Esophagus mucosa (tissue), 1 donor: ENCODE measurements around the gene CDH24. TPM values are rescaled to one million over a fixed set of nuclear protein-coding genes. Genes with fewer than 3 reads are reported as not detected.

Source experiments
- ATAC-seq: fragments of 200-7000 bp; cut with Tn5 transposase; one replicate; pipeline ENCODE4 v1.9.1; 2020
- total RNA-seq: library from RNA; stranded (reverse); gene quantifications from one replicate; pipeline ENCODE4 v1.2.4, GENCODE V29; 2023
- donor health status: DM: yes; HTN: yes; CAD: no.

The CDH24 gene
- total RNA-seq, 1 donor from 2014 or later, result 3.4 TPM

DNA sequence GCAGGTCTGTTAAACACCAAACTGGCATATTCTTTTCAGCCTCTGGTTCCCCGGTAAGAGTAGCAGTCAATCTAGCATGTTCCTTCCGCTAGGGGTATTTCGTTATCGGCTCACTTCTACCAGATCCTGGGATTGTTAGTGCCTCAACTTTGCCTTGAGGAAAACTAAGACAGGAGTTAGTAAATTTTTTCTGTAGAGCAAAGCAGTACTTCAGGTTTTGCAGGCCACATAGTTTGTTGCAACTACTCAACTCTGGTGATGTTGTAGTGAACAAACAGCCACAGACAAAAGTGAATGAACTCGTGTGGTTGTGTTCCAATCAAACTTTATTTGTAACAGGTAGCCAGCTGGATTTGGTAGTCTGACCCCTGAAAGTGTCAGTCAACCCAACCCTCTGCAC is 6.3 kb upstream of the CDH24 start:
- ATAC-seq, result no peak

- peak; percentile 47 for ATAC-seq
These were observed 4.7 kb upstream of the CDH24 start for GRCh38 chr14:23062002-23062401.

GRCh38 chr14:23060536-23061260 is 3.4 kb upstream of the CDH24 start:
- ATAC-seq, result no peak

DNA sequence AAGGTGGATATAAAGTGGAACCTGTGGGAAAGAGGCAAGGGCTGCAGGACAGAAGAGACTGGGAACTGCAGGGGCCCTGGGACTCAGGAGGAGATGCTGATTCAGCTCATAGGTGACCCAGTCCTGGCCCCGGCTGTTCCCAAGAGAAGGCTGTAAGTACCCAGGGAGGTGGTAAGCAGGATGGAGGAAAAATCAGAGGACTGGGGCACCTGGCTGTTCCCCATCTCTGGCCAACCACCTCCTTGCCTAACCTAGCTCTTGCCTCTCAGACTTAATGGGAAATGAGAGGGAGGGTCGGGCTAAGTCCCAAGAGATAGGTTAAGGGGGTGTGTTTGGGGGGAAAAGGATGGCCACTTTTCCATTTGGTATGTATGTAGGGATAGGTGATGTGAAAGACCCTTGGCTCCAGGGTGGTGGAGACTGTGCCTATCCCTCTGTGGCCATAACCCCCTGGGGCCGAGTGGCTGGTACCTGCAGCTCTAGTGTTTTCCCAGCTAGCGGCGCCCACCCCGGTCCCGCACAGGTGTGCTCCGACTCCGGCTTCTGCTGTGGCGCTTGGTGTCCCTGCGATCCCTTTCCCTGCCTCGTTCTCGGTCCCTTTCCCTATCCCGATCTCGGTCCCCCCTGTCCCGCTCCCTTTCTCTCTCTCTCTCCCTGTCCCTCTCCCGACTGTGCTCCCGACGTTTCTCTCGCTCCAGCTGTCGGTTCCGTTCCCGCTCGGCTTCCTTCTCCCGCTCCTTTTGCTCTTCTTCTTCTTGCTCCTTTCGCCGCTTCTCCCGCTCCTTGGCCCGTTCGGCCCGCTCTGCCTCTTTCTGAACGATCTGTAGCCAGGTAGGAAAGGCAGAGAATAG is 1.6 kb upstream of the CDH24 start:
- ATAC-seq, result no peak

DNA sequence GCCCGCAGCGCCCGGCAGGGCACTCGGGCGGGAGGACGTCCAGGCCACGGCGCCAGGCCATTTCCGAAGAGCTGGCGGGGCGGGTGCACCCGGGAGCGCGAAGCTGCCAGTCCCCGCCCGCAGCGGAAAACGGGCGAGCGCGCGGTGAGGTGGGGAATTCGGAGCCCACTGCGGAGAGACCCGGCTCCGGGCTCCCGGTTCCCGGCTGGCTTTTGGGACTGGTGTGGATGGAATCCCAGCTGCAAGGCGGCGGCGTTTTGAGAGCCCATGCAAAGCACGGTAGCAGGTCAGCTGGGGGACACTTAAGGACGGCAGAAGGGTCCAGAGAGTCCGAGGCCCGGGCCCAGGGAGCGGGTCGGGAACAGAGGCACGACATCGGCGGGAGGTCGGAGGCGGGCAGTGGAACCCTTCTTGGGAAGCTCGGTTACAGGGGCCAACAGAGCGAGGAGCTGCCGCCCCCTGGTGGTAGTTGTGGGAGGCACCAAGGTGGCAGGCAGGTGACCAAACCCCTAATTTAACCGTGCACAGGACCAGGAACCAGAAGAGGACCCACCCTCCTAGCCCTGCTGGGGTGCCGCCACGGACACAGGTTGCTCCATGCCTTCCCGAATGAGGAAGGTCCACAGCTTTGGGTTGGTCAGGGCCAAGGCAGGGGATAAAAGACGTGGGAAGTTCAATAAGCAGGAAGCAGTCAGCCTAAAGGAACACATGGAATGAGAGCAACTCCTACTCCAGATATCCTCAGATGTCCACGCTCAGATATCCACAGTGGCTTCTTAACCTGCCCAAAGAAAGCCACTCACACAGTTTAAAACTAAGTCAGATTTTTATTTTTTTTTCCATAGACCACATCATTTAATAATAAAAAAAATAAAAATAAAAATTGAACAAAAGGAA is 685 bp upstream of the CDH24 start:
- ATAC-seq, result peak; percentile 76

DNA sequence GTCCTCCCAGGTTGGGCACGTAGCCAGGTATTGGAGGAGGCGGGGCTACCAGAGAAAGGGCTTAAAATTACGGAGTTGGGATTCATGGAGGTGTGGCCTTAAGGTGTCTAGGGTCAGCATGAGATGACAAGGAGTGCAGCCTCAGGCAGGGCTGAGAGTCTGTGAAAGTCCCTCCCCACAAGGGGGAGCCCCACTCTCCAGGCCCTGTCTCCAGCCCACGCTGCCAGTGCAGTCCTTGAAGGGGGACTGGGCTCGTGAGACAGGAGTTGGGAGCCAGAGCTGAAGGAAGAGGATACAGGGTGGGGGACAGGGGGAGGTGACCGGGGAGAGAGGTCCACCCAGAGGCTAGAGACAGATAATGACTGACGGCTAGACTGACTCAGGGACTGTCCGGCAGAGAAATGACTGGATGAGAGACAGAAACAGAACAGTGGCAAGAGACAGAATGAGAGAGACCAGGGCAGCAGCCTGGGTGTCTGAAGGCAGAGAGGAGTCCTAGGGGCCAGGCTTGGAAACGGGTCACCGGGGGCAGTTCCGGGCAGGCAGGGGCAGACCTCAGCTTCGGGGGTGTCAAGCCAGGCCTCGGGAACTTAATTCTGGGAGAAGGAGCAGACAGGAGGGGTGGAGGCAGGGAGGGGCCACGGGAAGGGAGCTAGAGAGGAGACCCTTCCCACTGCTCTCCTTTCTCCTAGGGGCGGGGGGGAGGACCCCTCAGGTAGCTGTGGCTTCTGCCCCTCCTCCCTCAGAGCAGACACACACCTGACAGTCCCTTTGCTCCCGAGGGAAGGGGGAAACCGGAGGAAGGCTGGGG is 970 bp downstream of the CDH24 start:
- peak; percentile 45 for ATAC-seq

DNA sequence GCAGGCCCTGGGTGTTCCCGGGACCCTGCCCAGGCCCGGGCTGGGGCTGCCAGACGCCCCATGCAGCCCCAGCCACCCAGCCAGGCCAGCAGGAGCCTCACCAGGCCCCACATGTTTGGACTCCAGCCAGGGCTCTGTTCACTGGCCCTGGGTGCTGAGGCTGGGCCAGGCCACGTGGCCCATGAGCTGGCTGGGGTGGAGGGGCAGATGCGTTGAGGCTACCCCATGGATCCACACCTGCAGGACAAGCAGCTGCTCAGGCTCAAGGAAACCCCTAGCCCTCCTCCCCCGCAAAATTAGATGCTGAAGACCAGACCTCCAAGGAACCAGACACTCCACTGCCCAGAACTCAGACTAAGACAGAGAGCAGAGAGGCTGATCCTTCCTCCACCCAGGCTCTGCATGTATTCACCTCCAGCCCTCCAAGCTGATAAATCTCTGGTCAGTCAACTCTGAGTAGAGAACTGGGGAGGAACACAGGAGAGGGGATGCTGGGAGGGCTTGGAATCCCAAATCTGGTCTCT is 1.6 kb downstream of the CDH24 start:
- ATAC-seq, result no peak

- no peak for ATAC-seq
These were observed 2.2 kb downstream of the CDH24 start for GRCh38 chr14:23055147-23055550.

- ATAC-seq, result no peak
These were observed 3.1 kb downstream of the CDH24 start for GRCh38 chr14:23054000-23054811.

- no peak for ATAC-seq
These were observed 3.9 kb downstream of the CDH24 start for GRCh38 chr14:23053426-23053825.

DNA sequence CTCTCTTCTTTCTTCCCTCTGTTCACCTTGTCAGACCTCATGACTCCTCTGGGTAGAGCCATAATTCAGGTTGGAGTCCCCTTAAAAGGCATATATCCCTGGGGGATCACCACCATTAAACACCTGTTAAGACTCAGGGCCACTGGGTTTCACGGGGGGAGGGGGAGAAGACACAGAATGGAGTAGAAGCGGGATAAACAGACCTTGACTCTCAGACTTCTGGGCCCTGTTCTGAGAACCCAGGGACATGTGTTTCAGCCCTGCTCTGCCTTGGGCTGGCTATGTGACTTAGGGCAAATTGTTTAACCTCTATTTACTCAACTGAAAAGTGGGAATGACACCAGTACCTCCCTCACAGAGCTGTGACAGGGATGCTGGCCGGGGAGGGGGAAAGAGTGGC is 4.6 kb downstream of the CDH24 start:
- no peak for ATAC-seq

DNA sequence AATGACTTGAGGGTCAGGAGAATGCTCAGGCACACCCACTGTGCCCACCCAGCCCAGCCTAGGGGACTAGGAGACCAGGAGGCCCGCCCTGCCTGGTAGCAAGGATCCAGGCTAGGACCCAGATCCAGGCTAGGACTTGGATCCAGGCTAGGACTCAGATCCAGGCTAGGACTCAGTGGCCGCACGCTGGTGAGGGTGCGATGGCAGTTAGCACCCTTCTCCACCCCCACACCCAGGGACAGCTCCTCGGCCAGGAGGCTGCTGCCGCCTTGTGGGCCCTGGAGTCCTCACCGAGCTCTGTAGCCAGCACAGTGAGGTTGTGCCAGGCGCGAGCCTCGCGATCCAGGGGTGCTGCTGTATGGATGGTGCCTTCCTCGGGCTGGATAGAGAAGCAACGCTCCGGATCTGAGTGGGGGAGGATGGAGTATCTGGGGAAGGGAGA is 5.1 kb downstream of the CDH24 start:
- ATAC-seq, result peak; percentile 27

DNA sequence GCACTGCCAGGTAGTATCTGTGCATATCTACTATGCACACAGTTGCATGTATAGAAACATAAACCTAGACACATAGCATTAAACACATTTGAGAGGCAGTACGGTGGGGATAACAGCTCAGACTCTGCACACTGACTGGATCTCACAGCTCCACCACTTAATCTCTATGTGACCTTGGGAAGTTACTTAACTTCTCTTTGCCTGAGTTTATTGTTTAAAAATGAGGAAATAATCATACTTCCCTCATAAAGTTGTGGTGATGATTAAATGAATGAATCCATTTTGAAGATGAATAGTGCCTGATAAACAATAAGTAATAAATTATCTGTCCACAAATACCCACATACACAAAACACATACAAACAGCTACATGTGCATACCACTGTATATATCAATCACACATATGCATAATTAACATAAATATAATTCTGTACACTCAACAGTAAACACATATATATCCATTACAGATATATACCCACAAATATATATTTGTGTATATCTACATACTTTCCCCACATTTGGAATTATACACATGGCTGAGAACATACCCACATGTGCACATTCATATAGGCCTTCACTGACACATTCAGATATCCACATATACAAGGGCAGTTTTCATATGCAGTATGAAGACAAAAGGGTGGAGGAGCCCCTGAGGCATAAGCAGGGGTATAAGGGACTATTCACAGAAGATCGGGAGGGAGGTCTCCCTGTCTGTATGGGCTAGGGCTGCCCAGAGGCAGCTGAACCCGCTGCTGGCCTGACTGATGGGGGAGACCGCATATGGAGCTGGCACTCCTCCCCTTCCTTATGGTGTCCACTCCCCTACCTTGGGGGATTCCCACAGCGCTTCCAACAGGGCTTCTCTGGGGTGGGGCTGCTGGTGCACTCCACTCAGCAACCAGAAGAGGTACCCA is 5.9 kb downstream of the CDH24 start:
- no peak for ATAC-seq

- ATAC-seq, result no peak
These were observed 8.3 kb downstream of the CDH24 start for GRCh38 chr14:23049011-23049410.

DNA sequence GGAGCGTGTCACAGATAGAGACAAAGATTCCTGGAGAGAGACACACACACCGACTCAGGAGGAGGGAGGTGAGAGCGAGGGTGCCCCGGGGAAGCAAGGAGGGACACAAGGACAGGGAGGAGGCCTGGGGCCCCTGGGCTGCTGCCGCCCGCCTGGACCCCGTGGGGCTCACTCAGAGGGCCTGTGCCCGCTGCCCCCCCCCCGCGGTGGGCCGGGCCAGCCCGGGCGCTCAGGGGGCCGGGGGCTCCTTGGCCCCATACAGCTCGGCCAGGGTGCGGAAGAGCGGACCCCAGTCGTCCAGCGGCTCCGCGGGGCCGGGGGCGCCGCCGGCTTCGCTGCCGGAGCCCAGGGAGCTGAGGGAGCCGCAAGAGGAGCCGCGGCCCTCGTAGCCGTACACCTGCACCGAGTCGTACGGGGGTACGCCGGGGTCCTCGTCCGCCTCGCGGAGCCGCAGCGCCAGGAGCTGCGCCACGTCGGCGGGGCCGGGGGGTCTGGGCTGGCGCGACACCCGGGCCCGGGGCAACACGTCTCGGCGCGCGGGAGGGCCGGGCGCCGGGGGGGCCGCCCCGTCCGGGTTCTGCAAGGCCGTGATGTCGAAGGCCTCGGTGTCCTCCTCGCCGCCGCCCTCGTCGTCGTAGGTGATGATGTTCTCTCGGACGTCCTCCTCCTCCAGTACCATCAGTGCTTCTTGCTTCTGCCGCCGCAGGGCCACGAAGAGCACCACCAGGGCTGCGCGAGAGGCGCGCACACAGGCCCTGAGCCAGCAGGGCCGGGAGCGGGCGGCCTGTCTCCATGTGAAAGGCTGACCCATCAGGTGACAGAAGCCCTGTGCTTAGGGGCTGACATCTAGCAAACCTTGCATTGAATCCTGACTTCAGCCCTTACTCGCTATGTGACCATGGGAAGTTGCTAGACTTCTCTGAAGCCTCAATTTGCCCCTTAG is 9.3 kb downstream of the CDH24 start:
- no peak for ATAC-seq

DNA sequence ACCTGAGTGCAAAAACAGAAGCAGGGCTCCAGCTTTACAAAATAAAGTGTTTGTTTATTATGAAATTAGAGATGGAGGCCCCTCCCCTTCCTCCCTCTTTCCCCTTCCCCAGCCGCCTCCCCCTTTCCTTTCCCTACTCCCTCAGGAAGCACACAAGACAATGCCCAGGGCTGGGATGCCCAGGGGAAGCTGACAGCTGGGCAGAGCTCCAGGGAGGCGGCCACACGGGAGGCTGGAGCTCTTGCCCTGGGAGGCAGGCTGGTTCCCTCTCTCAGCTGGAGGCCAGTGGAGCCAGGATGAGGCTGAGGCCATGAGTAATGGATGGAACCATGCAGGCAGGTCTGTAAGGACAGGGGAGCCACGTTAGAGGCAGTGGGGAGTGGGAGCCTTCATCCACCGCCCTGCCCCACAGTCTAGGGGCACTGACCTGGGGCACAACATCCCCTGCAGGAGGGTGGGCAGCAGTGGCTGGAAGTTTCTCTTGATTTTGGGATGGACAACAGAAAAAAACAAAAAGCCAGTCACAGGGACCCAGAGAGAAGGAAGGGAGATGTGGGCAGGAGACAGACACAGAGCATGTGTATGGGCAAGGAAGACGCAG is 10.2 kb downstream of the CDH24 start:
- ATAC-seq, result peak; percentile 6

DNA sequence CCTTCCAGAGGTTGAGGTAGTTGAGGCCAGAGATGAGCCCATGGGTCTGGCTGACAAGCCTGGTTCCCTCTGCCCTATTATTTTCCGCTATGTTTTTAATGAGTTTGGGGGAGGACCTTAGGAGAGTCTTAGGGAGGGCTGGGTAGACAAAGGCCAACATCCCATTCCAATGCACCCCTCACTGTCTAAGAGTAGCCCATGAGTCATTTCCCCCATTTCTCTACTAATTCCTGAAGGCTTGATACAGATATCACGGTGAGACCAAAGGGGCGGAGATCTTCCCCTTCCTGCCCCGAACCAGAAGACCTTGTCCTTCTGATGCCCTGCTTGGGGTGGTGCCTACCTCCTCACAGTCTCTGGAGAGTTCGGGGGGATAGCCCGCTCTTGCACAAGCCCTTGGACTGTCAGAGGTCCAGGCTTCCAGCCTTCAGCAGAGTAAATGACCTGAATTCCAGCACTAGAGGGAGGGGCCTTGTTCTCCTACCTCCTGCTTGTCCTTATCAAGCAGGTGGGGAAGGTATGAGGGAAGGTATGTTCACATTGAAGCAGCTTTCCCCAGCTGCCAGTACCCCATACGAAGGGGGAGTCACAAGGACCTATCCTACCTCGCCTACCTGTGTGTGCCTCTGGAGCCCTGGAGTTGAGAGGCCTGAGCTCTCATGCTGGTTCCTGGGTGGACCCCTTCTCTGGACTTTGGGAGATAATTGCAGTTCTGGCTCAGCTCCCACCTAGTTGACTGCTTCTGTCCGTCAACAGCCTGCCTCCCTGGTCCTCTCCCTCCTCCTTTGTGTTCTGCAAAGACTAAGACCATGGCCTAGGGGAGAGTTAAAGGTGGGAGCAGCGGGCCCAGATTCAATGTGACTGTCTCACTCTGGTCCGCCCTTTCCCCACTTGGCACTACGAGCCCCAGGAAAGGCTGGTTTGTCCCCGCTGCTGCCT is 11.6 kb downstream of the CDH24 start:
- ATAC-seq, result peak; percentile 7
